Measurements from ENCODE around the gene PKLR. TPM values are rescaled to one million over a fixed set of nuclear protein-coding genes. Genes with fewer than 3 reads are reported as not detected.
A peak's percentile ranks its signal among the peaks of the same experiment; 100 is the strongest.

Gene PKLR
- total RNA-seq, 1 donor = not detected

DNA sequence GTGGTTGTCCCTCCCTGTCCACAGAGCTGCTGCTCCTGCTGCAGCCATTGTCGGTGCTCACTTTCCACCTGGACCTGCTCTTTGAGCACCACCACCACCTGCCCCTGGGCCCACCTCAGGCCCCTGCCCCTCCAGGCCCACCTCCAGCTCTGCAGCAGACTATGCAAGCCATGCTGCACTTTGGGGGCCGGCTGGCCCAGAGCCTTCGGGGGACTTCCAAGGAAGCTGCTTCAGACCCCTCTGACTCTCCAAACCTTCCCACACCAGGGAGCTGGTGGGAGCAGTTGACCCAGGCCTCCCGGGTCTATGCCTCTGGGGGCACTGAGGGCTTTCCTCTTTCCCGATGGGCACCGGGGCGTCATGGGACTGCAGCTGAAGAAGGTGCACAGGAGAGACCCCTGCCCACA is 25.4 kb upstream of the PKLR start:
- H3K4me3 ChIP-seq (ENCODE audit: low read depth, low read length) = no peak overlapping the region
- TF ChIP-seq, protein P1, sequence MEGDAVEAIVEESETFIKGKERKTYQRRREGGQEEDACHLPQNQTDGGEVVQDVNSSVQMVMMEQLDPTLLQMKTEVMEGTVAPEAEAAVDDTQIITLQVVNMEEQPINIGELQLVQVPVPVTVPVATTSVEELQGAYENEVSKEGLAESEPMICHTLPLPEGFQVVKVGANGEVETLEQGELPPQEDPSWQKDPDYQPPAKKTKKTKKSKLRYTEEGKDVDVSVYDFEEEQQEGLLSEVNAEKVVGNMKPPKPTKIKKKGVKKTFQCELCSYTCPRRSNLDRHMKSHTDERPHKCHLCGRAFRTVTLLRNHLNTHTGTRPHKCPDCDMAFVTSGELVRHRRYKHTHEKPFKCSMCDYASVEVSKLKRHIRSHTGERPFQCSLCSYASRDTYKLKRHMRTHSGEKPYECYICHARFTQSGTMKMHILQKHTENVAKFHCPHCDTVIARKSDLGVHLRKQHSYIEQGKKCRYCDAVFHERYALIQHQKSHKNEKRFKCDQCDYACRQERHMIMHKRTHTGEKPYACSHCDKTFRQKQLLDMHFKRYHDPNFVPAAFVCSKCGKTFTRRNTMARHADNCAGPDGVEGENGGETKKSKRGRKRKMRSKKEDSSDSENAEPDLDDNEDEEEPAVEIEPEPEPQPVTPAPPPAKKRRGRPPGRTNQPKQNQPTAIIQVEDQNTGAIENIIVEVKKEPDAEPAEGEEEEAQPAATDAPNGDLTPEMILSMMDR (IDR thresholded peaks at IDR 0.05; ENCODE audit: insufficient read depth, low read length) = no peak
- DNase-seq (ENCODE audit: low read depth) = no peak

DNA sequence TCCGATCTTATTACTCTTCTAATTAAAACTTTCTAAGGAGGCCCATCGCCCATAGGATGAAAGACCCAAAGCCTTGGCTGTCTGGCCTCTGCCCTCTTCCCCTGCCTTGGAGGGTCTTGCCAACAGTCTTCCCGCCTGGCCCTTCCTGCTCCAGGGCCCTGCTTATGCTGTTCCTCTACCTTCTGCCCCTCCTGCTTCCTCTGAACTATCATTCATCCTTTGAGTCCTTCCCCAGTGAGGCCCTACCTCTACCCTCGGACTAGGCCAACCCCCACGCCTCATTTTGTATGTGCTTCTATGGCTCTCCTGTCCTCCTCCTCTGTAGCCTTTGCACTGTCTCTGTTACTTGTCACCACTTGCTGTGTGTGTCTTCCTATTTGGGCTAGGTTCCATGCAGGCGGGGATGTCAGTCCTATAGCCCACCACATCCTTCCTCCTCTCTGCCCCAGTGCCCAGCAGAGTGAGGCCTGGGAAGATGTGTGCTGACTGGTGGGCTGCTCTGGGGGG is 24.8 kb upstream of the PKLR start:
- TF ChIP-seq, protein P1 (IDR thresholded peaks at IDR 0.05; ENCODE audit: insufficient read depth, low read length) = no peak
- DNase-seq (ENCODE audit: low read depth) = no peak
- peak overlapping the region; percentile 9 for H3K4me3 ChIP-seq (ENCODE audit: low read depth, low read length)

DNA sequence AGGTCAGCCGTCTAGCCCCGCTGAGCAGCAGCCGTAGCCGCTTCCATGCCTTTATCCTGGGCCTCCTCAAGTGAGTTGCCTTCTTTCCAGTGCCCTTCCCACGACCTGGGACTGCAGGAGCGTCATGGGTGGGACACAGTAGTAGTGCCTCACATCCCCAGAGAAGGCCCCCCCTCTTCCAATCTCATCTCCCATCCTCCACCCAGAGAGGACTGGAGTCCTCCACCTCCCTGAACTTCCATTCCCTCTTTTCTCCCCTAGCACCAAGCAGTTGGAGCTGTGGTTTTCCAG is 24.3 kb upstream of the PKLR start:
- TF ChIP-seq, protein P1 (IDR thresholded peaks at IDR 0.05; ENCODE audit: insufficient read depth, low read length) = no peak
- H3K4me3 ChIP-seq (ENCODE audit: low read depth, low read length) = peak overlapping the region; percentile 93
- DNase-seq (ENCODE audit: low read depth) = no peak

DNA sequence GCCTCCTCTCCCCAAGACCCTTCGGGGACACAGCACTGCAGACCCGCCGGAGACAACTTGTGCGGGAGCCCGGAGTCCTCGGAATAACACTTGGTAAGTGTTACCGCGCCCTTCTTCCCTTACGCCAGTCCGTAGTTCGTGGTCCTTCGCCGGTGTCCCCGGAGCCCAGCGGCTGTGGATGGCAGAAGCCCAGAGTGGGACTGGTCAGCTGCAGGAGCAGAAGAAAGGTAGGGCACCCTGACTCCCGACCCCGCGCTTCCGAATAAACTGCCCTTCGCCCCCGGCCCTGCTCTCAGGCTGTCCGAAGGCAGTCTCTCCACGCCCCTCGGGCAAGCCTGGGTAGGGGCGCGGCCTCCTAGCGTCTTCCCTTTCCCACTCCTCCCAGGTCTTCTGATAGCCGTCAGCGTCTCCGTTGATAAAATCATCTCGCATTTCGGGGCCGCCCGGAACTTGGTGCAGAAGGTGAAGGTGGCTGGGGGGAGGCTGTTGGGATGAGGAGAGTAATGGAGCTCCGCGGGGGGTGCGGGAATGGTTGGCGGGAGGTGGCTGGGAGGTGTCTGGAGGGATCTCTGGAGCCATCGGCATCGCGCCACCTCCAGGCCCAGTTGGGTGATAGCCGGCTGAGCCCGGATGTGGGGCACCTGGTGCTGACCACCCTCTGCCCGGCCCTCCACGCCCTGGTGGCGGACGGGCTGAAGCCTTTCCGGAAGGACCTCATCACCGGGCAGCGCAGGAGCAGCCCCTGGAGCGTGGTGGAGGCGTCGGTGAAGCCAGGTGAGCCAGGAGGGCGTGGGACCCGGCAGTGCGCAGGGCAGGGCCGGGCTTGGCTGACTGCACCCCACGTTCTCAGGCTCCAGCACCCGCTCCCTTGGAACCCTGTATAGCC is 23.7 kb upstream of the PKLR start:
- peak; percentile 24 for DNase-seq (ENCODE audit: low read depth)
- H3K4me3 ChIP-seq (ENCODE audit: low read depth, low read length) = peak overlapping the region; percentile 93
- TF ChIP-seq, protein P1 (IDR thresholded peaks at IDR 0.05; ENCODE audit: insufficient read depth, low read length) = peak; percentile 53

DNA sequence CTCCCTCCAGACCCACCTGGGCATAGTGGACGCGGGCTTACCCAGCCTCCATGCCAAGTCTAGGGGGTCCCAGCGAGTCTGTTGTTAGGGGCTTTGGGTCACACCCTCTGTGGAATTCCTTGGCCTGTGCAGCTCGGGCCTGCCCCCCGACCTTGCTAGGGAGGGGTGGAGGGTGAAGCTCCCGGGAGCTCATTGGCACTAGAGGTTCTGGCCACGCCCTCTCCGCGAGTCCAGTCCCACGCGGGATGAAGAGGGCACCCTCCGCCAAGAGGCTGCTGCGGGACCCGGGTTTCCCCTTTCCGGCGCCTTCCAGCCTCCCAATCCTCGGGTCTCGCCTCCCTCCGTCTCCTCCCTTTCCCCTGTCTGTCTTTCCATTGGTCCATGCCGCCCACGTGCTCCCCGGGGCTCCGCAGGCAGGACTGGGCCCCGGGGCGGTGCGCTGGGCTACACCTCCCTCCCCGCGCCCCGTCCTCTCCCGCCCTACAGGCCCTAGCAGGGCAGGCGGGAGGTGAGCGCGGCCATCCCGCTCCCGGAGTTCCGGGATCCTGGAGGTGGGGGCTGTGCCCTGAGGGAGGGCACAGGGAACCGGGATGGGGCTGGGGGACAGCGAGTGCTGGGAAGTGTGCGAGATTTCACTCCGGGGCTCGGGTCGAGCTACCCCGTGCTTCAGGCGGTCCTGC is 22.9 kb upstream of the PKLR start:
- peak; percentile 96 for DNase-seq (ENCODE audit: low read depth)
- H3K4me3 ChIP-seq (ENCODE audit: low read depth, low read length) = peak overlapping the region; percentile 93
- TF ChIP-seq, protein P1 (IDR thresholded peaks at IDR 0.05; ENCODE audit: insufficient read depth, low read length) = no peak

DNA sequence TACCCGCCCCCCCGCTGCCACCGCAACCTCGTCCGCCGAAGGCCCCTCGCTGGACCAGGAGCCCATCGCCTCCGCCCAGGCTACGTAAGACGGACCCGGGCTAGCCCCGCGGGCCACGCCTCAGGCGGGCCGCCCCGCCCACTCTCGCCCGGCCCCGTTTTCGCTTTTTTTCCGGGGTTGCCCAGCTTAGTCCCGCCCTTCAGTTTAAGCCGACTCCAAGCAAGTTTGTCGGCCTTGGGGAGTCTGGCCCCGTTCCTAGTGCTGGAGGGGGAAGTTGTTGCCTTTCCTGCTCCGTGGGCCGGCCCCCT is 22.4 kb upstream of the PKLR start:
- peak overlapping the region; percentile 93 for H3K4me3 ChIP-seq (ENCODE audit: low read depth, low read length)
- peak; percentile 94 for DNase-seq (ENCODE audit: low read depth)
- TF ChIP-seq, protein P1 (IDR thresholded peaks at IDR 0.05; ENCODE audit: insufficient read depth, low read length) = no peak
